GM21381 (cell line): Measurements from ENCODE around the gene CDH23.

Experiments used
- ATAC-seq: cut with Tn5 transposase; IDR thresholded peaks from one replicate; pipeline ENCODE4 v1.9.1; 2021; ENCODE audit warnings: mild to moderate bottlenecking, moderate library complexity; ENCODE audit not compliant: unreplicated experiment

CDH23 gene

GRCh38 chr10:71778071-71778825 lies 381.5 kb downstream of the CDH23 start:
- ATAC-seq = no peak

- ATAC-seq = no peak
Measured at GRCh38 chr10:71779641-71780040, 382.9 kb downstream of the CDH23 start.

- ATAC-seq = no peak
Measured at GRCh38 chr10:71780156-71780555, 383.4 kb downstream of the CDH23 start.

- ATAC-seq = no peak
Measured at GRCh38 chr10:71780719-71781118, 384.0 kb downstream of the CDH23 start.

GRCh38 chr10:71782221-71782916 lies 385.6 kb downstream of the CDH23 start:
- ATAC-seq = no peak

- no peak for ATAC-seq
Measured at GRCh38 chr10:71782917-71783490, 386.3 kb downstream of the CDH23 start.

- no peak for ATAC-seq
Measured at GRCh38 chr10:71783917-71784678, 387.4 kb downstream of the CDH23 start.

- ATAC-seq = no peak
Measured at GRCh38 chr10:71784679-71785272, 388.1 kb downstream of the CDH23 start.

- no peak for ATAC-seq
Measured at GRCh38 chr10:71788954-71789353, 392.2 kb downstream of the CDH23 start.

GRCh38 chr10:71789871-71790270 lies 393.2 kb downstream of the CDH23 start:
- ATAC-seq = no peak

GRCh38 chr10:71790749-71791440 lies 394.2 kb downstream of the CDH23 start:
- no peak for ATAC-seq

GRCh38 chr10:71795248-71795647 lies 398.5 kb downstream of the CDH23 start:
- no peak for ATAC-seq

GRCh38 chr10:71796749-71797405 lies 400.2 kb downstream of the CDH23 start:
- no peak for ATAC-seq

- ATAC-seq = no peak
Measured at GRCh38 chr10:71797533-71798307, 401.0 kb downstream of the CDH23 start.

- no peak for ATAC-seq
Measured at GRCh38 chr10:71798308-71798624, 401.5 kb downstream of the CDH23 start.

- ATAC-seq = no peak
Measured at GRCh38 chr10:71799112-71799511, 402.4 kb downstream of the CDH23 start.

GRCh38 chr10:71799608-71800453 lies 403.1 kb downstream of the CDH23 start:
- no peak for ATAC-seq

- peak; percentile 87 for ATAC-seq
Measured at GRCh38 chr10:71801361-71801760, 404.6 kb downstream of the CDH23 start.
